GM23338 (cell line): ENCODE data around the gene ITGB7. TPM values are rescaled to one million over a fixed set of nuclear protein-coding genes. Genes with fewer than 3 reads are reported as not detected.

Experiments used
- ATAC-seq: fragments of 200-7000 bp; cut with Tn5 transposase; 3 replicates; pipeline ENCODE4 v1.9.1; 2020
- DNase-seq: peaks from one replicate; pipeline ENCODE4 v3.0.0-alpha.2; 2015; ENCODE audit warnings: low spot score
- H2AFZ ChIP-seq: fragments of 200-600 bp; sonication (generic); 2 replicates; pipeline ENCODE4 v1.8.0; 2016; ENCODE audit warnings: antibody characterized with exemption, mild to moderate bottlenecking, moderate library complexity
- H3F3A ChIP-seq: fragments of 200-600 bp; sonication (generic); replicated peaks from 2 replicates; pipeline ENCODE4 v1.8.0; 2017; ENCODE audit warnings: antibody characterized with exemption, mixed run types, low read depth
- H3K27ac ChIP-seq: fragments of 200-600 bp; sonication (generic); 2 replicates; pipeline ENCODE4 v1.6.1; 2016; ENCODE audit warnings: low read depth
- H3K27me3 ChIP-seq: fragments of 200-600 bp; sonication (generic); 2 replicates; pipeline ENCODE4 v1.8.0; 2016; ENCODE audit warnings: mild to moderate bottlenecking, mixed run types, moderate library complexity; ENCODE audit not compliant: insufficient read depth
- H3K36me3 ChIP-seq: fragments of 200-600 bp; sonication (generic); 2 replicates; pipeline ENCODE4 v1.8.0; 2016; ENCODE audit warnings: mild to moderate bottlenecking; ENCODE audit not compliant: insufficient read depth
- H3K4me1 ChIP-seq: fragments of 200-600 bp; sonication (generic); 2 replicates; pipeline ENCODE4 v1.8.0; 2016; ENCODE audit warnings: mild to moderate bottlenecking, moderate library complexity; ENCODE audit not compliant: insufficient read depth
- H3K4me2 ChIP-seq: fragments of 200-600 bp; sonication (generic); 2 replicates; pipeline ENCODE4 v1.7.1; 2017; ENCODE audit warnings: mixed run types
- H3K4me3 ChIP-seq: fragments of 200-600 bp; sonication (generic); 2 replicates; pipeline ENCODE4 v1.6.1; 2016; ENCODE audit warnings: mixed run types
- H3K79me2 ChIP-seq: fragments of 200-600 bp; sonication (generic); replicated peaks from 2 replicates; pipeline ENCODE4 v1.8.0; 2017; ENCODE audit warnings: mild to moderate bottlenecking; ENCODE audit not compliant: insufficient read depth
- H3K9me2 ChIP-seq: fragments of 200-600 bp; sonication (generic); 2 replicates; pipeline ENCODE4 v1.8.0; 2017; ENCODE audit not compliant: insufficient read depth
- H4K20me1 ChIP-seq: fragments of 200-600 bp; sonication (generic); replicated peaks from 2 replicates; pipeline ENCODE4 v1.8.0; 2017; ENCODE audit warnings: mild to moderate bottlenecking; ENCODE audit not compliant: insufficient read depth
- H3K27ac Mint-ChIP-seq: 2 replicates; pipeline ENCODE4 v1.8.0; 2020; ENCODE audit warnings: inconsistent platforms, mild to moderate bottlenecking, moderate library complexity, mixed read lengths
- H3K27me3 Mint-ChIP-seq: 3 replicates; pipeline ENCODE4 v1.8.0; 2022; ENCODE audit warnings: low read depth, mild to moderate bottlenecking, moderate library complexity, mixed read lengths, inconsistent platforms; ENCODE audit not compliant: insufficient read depth, poor library complexity
- H3K36me3 Mint-ChIP-seq: 3 replicates; pipeline ENCODE4 v1.8.0; 2021; ENCODE audit warnings: low read depth, mild to moderate bottlenecking, inconsistent platforms, moderate library complexity, mixed read lengths
- H3K4me1 Mint-ChIP-seq: 3 replicates; pipeline ENCODE4 v1.8.0; 2020; ENCODE audit warnings: mild to moderate bottlenecking, inconsistent platforms, mixed read lengths
- H3K4me3 Mint-ChIP-seq: 3 replicates; pipeline ENCODE4 v1.8.0; 2021; ENCODE audit warnings: moderate library complexity, mild to moderate bottlenecking, inconsistent platforms, mixed read lengths
- H3K9me3 Mint-ChIP-seq: 3 replicates; pipeline ENCODE4 v1.8.0; 2020; ENCODE audit warnings: moderate library complexity, mild to moderate bottlenecking, inconsistent platforms, mixed read lengths
- CREB1 ChIP-seq: fragments of 250-450 bp; sonication (Bioruptor Pico); IDR thresholded peaks from 2 replicates; pipeline ENCODE4 v1.5.0; 2020; ENCODE audit warnings: low read depth, mild to moderate bottlenecking, moderate library complexity
- EZH2 ChIP-seq: fragments of 200-600 bp; sonication (generic); IDR thresholded peaks from one replicate; pipeline ENCODE4 v1.8.0; 2017; ENCODE audit warnings: antibody characterized with exemption, mild to moderate bottlenecking, low read depth; ENCODE audit not compliant: unreplicated experiment
- EZH2phosphoT487 ChIP-seq: fragments of 200-600 bp; sonication (generic); IDR thresholded peaks from one replicate; pipeline ENCODE4 v1.8.1; 2018; ENCODE audit warnings: antibody characterized with exemption; ENCODE audit not compliant: unreplicated experiment
- JUNB ChIP-seq: IDR thresholded peaks from one replicate; pipeline ENCODE4 v1.6.1; 2016; ENCODE audit warnings: antibody characterized with exemption; ENCODE audit not compliant: unreplicated experiment
- NANOG ChIP-seq: IDR thresholded peaks from 2 replicates; pipeline ENCODE4 v1.6.1; 2016; ENCODE audit warnings: antibody characterized with exemption, borderline replicate concordance
- POLR2AphosphoS5 ChIP-seq: IDR thresholded peaks from 2 replicates; pipeline ENCODE4 v1.6.1; 2016; ENCODE audit warnings: antibody characterized with exemption, low read depth
- STAT1 ChIP-seq: IDR thresholded peaks from one replicate; pipeline ENCODE4 v1.6.1; 2016; ENCODE audit warnings: antibody characterized with exemption; ENCODE audit not compliant: unreplicated experiment
- ZNF114 ChIP-seq: fragments of 250-450 bp; sonication (Bioruptor Pico); IDR thresholded peaks from 2 replicates; pipeline ENCODE4 v1.5.0; 2020; ENCODE audit warnings: mild to moderate bottlenecking, moderate library complexity
- ZNF331 ChIP-seq: fragments of 250-450 bp; sonication (Bioruptor Pico); IDR thresholded peaks from 2 replicates; pipeline ENCODE4 v1.5.0; 2020; ENCODE audit warnings: low read depth, mild to moderate bottlenecking, moderate library complexity
- ZNF462 ChIP-seq: fragments of 250-450 bp; sonication (Bioruptor Pico); IDR thresholded peaks from 2 replicates; pipeline ENCODE4 v1.5.0; 2020; ENCODE audit warnings: mild to moderate bottlenecking, moderate library complexity
- polyA plus RNA-seq: library from polyadenylated mRNA; unstranded; fragments of >200 nt; fragmentation: Nextera tagmentation; extraction: Ambion mirVana; gene quantifications from 2 replicates; pipeline ENCODE4 v1.2.1, GENCODE V29; 2016
- total RNA-seq: library from RNA; depleted of rRNA; stranded (reverse); fragments of >200 nt; shearing (Covaris generic); gene quantifications from 2 replicates; pipeline ENCODE4 v1.2.3, GENCODE V29; 2014
- TF ChIP-seq, protein P1 (sequence below): IDR thresholded peaks from 2 replicates; pipeline ENCODE4 v1.6.1; 2016; ENCODE audit warnings: antibody characterized with exemption
- TF ChIP-seq, protein P2 (sequence below), 2 experiments: fragments of 200-600 bp in 1 of 2; sonication (generic) in 1 of 2; conservative IDR thresholded peaks; 2 replicates each; pipeline versions ENCODE4 v1.5.1 to v1.6.1; 2016 to 2017; ENCODE audit warnings: antibody characterized with exemption in 2 of 2, low read depth in 2 of 2, mild to moderate bottlenecking in 2 of 2, moderate library complexity in 1 of 2
- TF ChIP-seq, protein P3 (sequence below): IDR thresholded peaks from one replicate; pipeline ENCODE4 v1.6.1; 2018; ENCODE audit warnings: antibody characterized with exemption; ENCODE audit not compliant: unreplicated experiment

The ITGB7 gene
- total and polyA plus RNA-seq, 2 experiments from 2014 or later, result 0.32 TPM; not detected in 1

DNA sequence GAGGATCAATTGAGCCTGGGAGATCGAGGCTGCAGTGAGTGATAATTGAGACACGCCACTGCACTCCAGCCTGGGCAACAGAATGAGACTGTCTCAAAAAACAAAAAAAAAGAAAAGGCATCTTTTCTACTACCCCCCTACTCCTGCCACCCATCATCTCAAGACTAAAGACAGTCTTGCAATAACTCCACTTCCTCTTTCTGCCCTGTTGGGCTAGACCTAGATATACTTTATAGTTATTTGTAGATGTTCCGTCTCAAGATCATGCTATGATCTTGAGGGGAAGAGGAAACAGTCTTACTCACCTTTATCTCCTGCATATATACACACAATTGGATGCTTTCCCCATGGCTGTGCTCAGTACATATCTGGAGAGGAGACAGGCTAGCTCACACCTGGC lies 48.9 kb upstream of the ITGB7 start:
- Histone ChIP-seq H3K4me1 (peaks cover 9% of the 10 kb centered on the region), H3K79me2 (peaks cover 4% of the 10 kb centered on the region; the same call in 1 of the 2 replicates), H4K20me1 (no peaks in the 10 kb centered on the region), H3F3A (peaks cover 7% of the 10 kb centered on the region), H3K9me2 (no peaks in the 10 kb centered on the region), H3K27me3 (no peaks in the 10 kb centered on the region), H3K4me3 (no peak overlapping the region), H3K36me3 (no peaks in the 10 kb centered on the region), H2AFZ (no peak overlapping the region), H3K27ac (no peak overlapping the region), H3K4me2 (no peak overlapping the region)
- H3K4me3 Mint-ChIP-seq, result no peak overlapping the region
- TF ChIP-seq POLR2AphosphoS5 (no peak), EZH2phosphoT487 (no peak), STAT1 (no peak), ZNF114 (CRISPR knock-in tag) (no peak), JUNB (no peak), ZNF462 (no peak), CREB1 (CRISPR knock-in tag) (no peak), NANOG (no peak), ZNF331 (no peak), EZH2 (no peak)
- TF ChIP-seq, protein P1, sequence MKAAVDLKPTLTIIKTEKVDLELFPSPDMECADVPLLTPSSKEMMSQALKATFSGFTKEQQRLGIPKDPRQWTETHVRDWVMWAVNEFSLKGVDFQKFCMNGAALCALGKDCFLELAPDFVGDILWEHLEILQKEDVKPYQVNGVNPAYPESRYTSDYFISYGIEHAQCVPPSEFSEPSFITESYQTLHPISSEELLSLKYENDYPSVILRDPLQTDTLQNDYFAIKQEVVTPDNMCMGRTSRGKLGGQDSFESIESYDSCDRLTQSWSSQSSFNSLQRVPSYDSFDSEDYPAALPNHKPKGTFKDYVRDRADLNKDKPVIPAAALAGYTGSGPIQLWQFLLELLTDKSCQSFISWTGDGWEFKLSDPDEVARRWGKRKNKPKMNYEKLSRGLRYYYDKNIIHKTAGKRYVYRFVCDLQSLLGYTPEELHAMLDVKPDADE, result no peak
- TF ChIP-seq, protein P2, sequence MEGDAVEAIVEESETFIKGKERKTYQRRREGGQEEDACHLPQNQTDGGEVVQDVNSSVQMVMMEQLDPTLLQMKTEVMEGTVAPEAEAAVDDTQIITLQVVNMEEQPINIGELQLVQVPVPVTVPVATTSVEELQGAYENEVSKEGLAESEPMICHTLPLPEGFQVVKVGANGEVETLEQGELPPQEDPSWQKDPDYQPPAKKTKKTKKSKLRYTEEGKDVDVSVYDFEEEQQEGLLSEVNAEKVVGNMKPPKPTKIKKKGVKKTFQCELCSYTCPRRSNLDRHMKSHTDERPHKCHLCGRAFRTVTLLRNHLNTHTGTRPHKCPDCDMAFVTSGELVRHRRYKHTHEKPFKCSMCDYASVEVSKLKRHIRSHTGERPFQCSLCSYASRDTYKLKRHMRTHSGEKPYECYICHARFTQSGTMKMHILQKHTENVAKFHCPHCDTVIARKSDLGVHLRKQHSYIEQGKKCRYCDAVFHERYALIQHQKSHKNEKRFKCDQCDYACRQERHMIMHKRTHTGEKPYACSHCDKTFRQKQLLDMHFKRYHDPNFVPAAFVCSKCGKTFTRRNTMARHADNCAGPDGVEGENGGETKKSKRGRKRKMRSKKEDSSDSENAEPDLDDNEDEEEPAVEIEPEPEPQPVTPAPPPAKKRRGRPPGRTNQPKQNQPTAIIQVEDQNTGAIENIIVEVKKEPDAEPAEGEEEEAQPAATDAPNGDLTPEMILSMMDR (conservative IDR thresholded peaks at IDR 0.05; ENCODE audit: low read depth in 2 of 2), result no peak
- TF ChIP-seq, protein P3, sequence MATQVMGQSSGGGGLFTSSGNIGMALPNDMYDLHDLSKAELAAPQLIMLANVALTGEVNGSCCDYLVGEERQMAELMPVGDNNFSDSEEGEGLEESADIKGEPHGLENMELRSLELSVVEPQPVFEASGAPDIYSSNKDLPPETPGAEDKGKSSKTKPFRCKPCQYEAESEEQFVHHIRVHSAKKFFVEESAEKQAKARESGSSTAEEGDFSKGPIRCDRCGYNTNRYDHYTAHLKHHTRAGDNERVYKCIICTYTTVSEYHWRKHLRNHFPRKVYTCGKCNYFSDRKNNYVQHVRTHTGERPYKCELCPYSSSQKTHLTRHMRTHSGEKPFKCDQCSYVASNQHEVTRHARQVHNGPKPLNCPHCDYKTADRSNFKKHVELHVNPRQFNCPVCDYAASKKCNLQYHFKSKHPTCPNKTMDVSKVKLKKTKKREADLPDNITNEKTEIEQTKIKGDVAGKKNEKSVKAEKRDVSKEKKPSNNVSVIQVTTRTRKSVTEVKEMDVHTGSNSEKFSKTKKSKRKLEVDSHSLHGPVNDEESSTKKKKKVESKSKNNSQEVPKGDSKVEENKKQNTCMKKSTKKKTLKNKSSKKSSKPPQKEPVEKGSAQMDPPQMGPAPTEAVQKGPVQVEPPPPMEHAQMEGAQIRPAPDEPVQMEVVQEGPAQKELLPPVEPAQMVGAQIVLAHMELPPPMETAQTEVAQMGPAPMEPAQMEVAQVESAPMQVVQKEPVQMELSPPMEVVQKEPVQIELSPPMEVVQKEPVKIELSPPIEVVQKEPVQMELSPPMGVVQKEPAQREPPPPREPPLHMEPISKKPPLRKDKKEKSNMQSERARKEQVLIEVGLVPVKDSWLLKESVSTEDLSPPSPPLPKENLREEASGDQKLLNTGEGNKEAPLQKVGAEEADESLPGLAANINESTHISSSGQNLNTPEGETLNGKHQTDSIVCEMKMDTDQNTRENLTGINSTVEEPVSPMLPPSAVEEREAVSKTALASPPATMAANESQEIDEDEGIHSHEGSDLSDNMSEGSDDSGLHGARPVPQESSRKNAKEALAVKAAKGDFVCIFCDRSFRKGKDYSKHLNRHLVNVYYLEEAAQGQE, result no peak
- peaks cover 16% of the 10 kb centered on the region for H3K4me1 Mint-ChIP-seq
- ATAC-seq (no peak), DNase-seq (no peak)
- H3K27me3 Mint-ChIP-seq, result peaks cover 21% of the 10 kb centered on the region
- H3K9me3 Mint-ChIP-seq, result no peaks in the 10 kb centered on the region; the same call in 2 of the 3 replicates
- H3K27ac Mint-ChIP-seq, result no peak overlapping the region
- H3K36me3 Mint-ChIP-seq, result peaks cover 6% of the 10 kb centered on the region; the same call in 1 of the 3 replicates
